Neuronal stem cell (in vitro differentiated cells): ENCODE measurements around the gene LRWD1.

Source experiments
- DNase-seq: peaks from one replicate; pipeline ENCODE4 v3.0.0-alpha.2; 2013; ENCODE audit warnings: low spot score
- H2AFZ ChIP-seq: one replicate; pipeline ENCODE4 v1.6.1; 2013; ENCODE audit warnings: mild to moderate bottlenecking, low read length, inconsistent platforms
- H2AK5ac ChIP-seq: 2 replicates; pipeline ENCODE4 v1.6.1; 2013; ENCODE audit warnings: low read depth, mild to moderate bottlenecking, inconsistent platforms, low read length, moderate library complexity, mixed read lengths
- H2BK120ac ChIP-seq: 2 replicates; pipeline ENCODE4 v1.6.1; 2013; ENCODE audit warnings: low read depth, mild to moderate bottlenecking, inconsistent platforms, low read length, moderate library complexity, mixed read lengths
- H2BK12ac ChIP-seq: one replicate; pipeline ENCODE4 v1.6.1; 2013; ENCODE audit warnings: low read length, inconsistent platforms
- H2BK15ac ChIP-seq: 2 replicates; pipeline ENCODE4 v1.6.1; 2013; ENCODE audit warnings: mild to moderate bottlenecking, low read length, inconsistent platforms, mixed read lengths
- H2BK5ac ChIP-seq: one replicate; pipeline ENCODE4 v1.6.1; 2013; ENCODE audit warnings: inconsistent platforms, mild to moderate bottlenecking, low read length, moderate library complexity
- H3K14ac ChIP-seq: one replicate; pipeline ENCODE4 v1.6.1; 2013; ENCODE audit warnings: low read length, inconsistent platforms
- H3K18ac ChIP-seq: 2 replicates; pipeline ENCODE4 v1.6.1; 2013; ENCODE audit warnings: low read length, inconsistent platforms
- H3K23ac ChIP-seq: 2 replicates; pipeline ENCODE4 v1.6.1; 2013; ENCODE audit warnings: low read depth, mild to moderate bottlenecking, mixed read lengths, low read length, inconsistent platforms; ENCODE audit not compliant: poor library complexity
- H3K27ac ChIP-seq: replicated peaks from 3 replicates; pipeline ENCODE4 v1.5.1; 2013; ENCODE audit warnings: low read length, inconsistent platforms
- H3K27me3 ChIP-seq, 3 experiments: 2 replicates each; pipeline ENCODE4 v1.6.1; 2013; ENCODE audit warnings: low read length in 3 of 3, mild to moderate bottlenecking in 2 of 3, inconsistent platforms in 1 of 3, low read depth in 1 of 3, mixed read lengths in 1 of 3, moderate library complexity in 1 of 3; ENCODE audit not compliant: control insufficient read depth in 3 of 3, insufficient read depth in 3 of 3
- H3K36me3 ChIP-seq, 2 donors: replicated peaks in 1 of 2; 2 replicates each; pipeline ENCODE4 v1.6.1; 2013; ENCODE audit warnings: low read length in 2 of 2; ENCODE audit not compliant: control insufficient read depth in 2 of 2, insufficient read depth in 2 of 2
- H3K4ac ChIP-seq: 2 replicates; pipeline ENCODE4 v1.6.1; 2013; ENCODE audit warnings: inconsistent platforms, mild to moderate bottlenecking, low read length, moderate library complexity
- H3K4me1 ChIP-seq, 2 donors: 1 replicate in 1 of 2; 2 replicates in 1 of 2; pipeline ENCODE4 v1.6.1; 2013; ENCODE audit warnings: low read length in 2 of 2, low read depth in 1 of 2; ENCODE audit not compliant: control insufficient read depth in 2 of 2, insufficient read depth in 1 of 2
- H3K4me2 ChIP-seq: one replicate; pipeline ENCODE4 v1.6.1; 2013; ENCODE audit warnings: mild to moderate bottlenecking, low read length, inconsistent platforms; ENCODE audit not compliant: insufficient read depth, poor library complexity, severe bottlenecking
- H3K4me3 ChIP-seq, 2 donors: 2 replicates each; pipeline ENCODE4 v1.5.1; 2013; ENCODE audit warnings: low read length in 2 of 2, mild to moderate bottlenecking in 2 of 2, inconsistent platforms in 1 of 2, moderate library complexity in 1 of 2
- H3K79me1 ChIP-seq: one replicate; pipeline ENCODE4 v1.6.1; 2013; ENCODE audit warnings: low read depth, mild to moderate bottlenecking, inconsistent platforms, low read length, moderate library complexity
- H3K9ac ChIP-seq: one replicate; pipeline ENCODE4 v1.6.1; 2013; ENCODE audit warnings: mild to moderate bottlenecking, low read depth, low read length, inconsistent platforms; ENCODE audit not compliant: poor library complexity
- H3K9me3 ChIP-seq, 2 donors: replicated peaks in 1 of 2; 2 replicates each; pipeline versions ENCODE3 to v1.6.1; 2013; ENCODE audit warnings: low read length in 2 of 2, mild to moderate bottlenecking in 2 of 2, inconsistent platforms in 1 of 2, low read depth in 1 of 2, mixed read lengths in 1 of 2, moderate library complexity in 1 of 2; ENCODE audit not compliant: control insufficient read depth in 2 of 2, insufficient read depth in 1 of 2
- H4K8ac ChIP-seq: one replicate; pipeline ENCODE4 v1.6.1; 2013; ENCODE audit warnings: low read depth, mild to moderate bottlenecking, inconsistent platforms, low read length, moderate library complexity
- H4K91ac ChIP-seq: one replicate; pipeline ENCODE4 v1.6.1; 2013; ENCODE audit warnings: low read length, low read depth, mild to moderate bottlenecking, inconsistent platforms; ENCODE audit not compliant: poor library complexity
- WGBS, 2 donors: extraction: QIAGEN DNeasy Blood & Tissue Kit; methylation state at CpG; one replicate each; pipeline ENCODE4 v1.1.7; 2013; ENCODE audit warnings: missing lambda C conversion rate in 2 of 2, mixed read lengths in 1 of 2; ENCODE audit not compliant: insufficient read length in 2 of 2, insufficient replicate concordance in 1 of 2; ENCODE audit errors: extremely low coverage in 2 of 2; 5-methylcytosine and 5-hydroxymethylcytosine counted together

Gene LRWD1

DNA sequence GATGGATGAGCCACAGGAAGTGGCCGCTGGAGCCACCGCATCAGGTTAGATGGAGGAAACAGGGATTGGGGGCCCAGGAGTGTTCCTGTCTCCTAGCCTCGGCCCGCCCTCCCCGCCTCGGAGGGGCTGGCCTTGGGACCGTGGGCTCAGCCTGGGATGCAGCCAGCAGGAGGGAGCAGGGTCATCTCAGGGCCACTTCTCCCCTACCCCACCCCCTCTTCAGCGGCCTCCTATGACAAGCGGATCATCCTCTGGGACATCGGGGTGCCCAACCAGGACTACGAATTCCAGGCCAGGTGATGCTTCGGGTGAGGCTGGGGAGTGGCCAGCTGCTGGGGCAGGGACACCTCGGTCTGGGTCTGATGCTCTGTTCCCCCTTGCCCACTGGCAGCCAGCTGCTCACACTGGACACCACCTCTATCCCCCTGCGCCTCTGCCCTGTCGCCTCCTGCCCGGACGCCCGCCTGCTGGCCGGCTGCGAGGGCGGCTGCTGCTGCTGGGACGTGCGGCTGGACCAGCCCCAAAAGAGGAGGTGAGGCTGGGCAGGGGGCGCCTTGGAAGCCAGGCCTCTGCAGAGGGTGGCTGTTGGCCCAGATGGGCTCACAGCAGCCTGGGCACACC lies 4.7 kb downstream of the LRWD1 start:
- Histone ChIP-seq H4K91ac (no peak overlapping the region), H3K18ac (no peak overlapping the region), H2BK5ac (peak overlapping the region; percentile 24), H3K27me3 (no peaks in the 10 kb centered on the region), H3K9me3 (peaks cover 0 to 2% of the 10 kb centered on the region in 2 donors), H3K4me2 (no peak overlapping the region), H3K27ac (no peak overlapping the region), H3K4ac (no peak overlapping the region), H2BK120ac (no peak overlapping the region), H3K23ac (peak overlapping the region; percentile 43), H3K9ac (peak overlapping the region; percentile 60), H4K8ac (no peak overlapping the region), H3K4me1 (peaks cover 3% of the 10 kb centered on the region in 2 donors), H3K36me3 (peaks cover 24 to 64% of the 10 kb centered on the region in 2 donors), H2AK5ac (no peak overlapping the region), H3K14ac (peak overlapping the region; percentile 21), H2BK12ac (no peak overlapping the region), H2AFZ (no peak overlapping the region), H3K79me1 (peaks cover 13% of the 10 kb centered on the region), H2BK15ac (no peak overlapping the region), H3K4me3 (no peak overlapping the region)
- DNase-seq = no peak
- no CpG with 5 or more reads among the region's 24 CpGs for WGBS, 2 donors

GRCh38 chr7:102469972-102470825 lies 5.4 kb downstream of the LRWD1 start:
- H2BK120ac ChIP-seq = no peak overlapping the region
- no peak overlapping the region for H2BK12ac ChIP-seq
- no peak overlapping the region for H3K18ac ChIP-seq
- WGBS, 2 donors = no CpG with 5 or more reads among the region's 20 CpGs
- peaks cover 3% of the 10 kb centered on the region in 2 donors for H3K4me1 ChIP-seq
- peak overlapping the region; percentile 24 for H2BK5ac ChIP-seq
- peaks cover 11% of the 10 kb centered on the region for H3K79me1 ChIP-seq
- no peak overlapping the region for H3K27ac ChIP-seq
- no peak overlapping the region for H3K23ac ChIP-seq
- no peaks in the 10 kb centered on the region for H3K27me3 ChIP-seq
- H4K91ac ChIP-seq = no peak overlapping the region
- DNase-seq = no peak
- no peak overlapping the region for H3K4ac ChIP-seq
- H2BK15ac ChIP-seq = no peak overlapping the region
- peak overlapping the region; percentile 43 for H4K8ac ChIP-seq
- H3K36me3 ChIP-seq = peaks cover 24 to 64% of the 10 kb centered on the region in 2 donors
- H2AFZ ChIP-seq = no peak overlapping the region
- H3K4me3 ChIP-seq = no peak overlapping the region
- H3K9ac ChIP-seq = no peak overlapping the region
- peaks cover 0 to 2% of the 10 kb centered on the region in 2 donors for H3K9me3 ChIP-seq
- no peak overlapping the region for H2AK5ac ChIP-seq
- peak overlapping the region; percentile 21 for H3K14ac ChIP-seq
- H3K4me2 ChIP-seq = no peak overlapping the region

- Histone ChIP-seq H2BK15ac (no peak overlapping the region), H3K4me3 (peak overlapping the region in 1 of 2 donors; percentile 32), H3K4me1 (no peaks in the 10 kb centered on the region), H4K91ac (no peak overlapping the region), H3K4ac (no peak overlapping the region), H3K9me3 (no peaks in the 10 kb centered on the region), H3K14ac (no peak overlapping the region), H3K18ac (no peak overlapping the region), H3K27me3 (no peaks in the 10 kb centered on the region), H3K36me3 (peaks cover 20 to 57% of the 10 kb centered on the region in 2 donors), H2AFZ (no peak overlapping the region), H3K9ac (no peak overlapping the region), H2BK12ac (no peak overlapping the region), H3K79me1 (peaks cover 9% of the 10 kb centered on the region), H2BK5ac (no peak overlapping the region), H3K23ac (no peak overlapping the region), H2BK120ac (no peak overlapping the region), H3K4me2 (no peak overlapping the region), H4K8ac (no peak overlapping the region), H2AK5ac (no peak overlapping the region), H3K27ac (no peak overlapping the region)
- no peak for DNase-seq
- no CpG with 5 or more reads among the region's 6 CpGs for WGBS, 2 donors
These were observed 7.0 kb downstream of the LRWD1 start for GRCh38 chr7:102471791-102472125.
